ENCODE data around the gene CDH18.
A peak's percentile ranks its signal among the peaks of the same experiment; 100 is the strongest.

CDH18 gene

DNA sequence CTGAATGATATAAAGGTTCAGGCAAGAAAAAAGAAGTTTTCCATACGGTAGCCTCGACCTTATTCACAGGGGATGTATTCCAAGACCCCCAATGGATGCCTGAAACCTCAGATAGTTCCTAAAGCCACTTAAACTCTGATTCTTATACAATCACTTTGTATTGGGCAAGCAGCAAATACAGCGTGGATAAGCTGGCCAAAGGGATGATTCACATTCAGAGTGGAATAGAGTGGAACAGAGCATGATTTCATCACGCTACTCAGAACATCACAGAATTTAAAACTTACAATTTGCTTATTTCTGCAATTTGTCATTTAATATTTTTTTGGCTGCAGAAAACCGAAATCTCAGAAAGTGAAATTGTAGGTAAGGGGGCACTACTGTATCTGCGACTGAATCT lies 40.5 kb upstream of the CDH18 start:
- no peak overlapping the region for H3K4me3 ChIP-seq (ENCODE audit: low read depth, low read length)
- TF ChIP-seq, protein P1, sequence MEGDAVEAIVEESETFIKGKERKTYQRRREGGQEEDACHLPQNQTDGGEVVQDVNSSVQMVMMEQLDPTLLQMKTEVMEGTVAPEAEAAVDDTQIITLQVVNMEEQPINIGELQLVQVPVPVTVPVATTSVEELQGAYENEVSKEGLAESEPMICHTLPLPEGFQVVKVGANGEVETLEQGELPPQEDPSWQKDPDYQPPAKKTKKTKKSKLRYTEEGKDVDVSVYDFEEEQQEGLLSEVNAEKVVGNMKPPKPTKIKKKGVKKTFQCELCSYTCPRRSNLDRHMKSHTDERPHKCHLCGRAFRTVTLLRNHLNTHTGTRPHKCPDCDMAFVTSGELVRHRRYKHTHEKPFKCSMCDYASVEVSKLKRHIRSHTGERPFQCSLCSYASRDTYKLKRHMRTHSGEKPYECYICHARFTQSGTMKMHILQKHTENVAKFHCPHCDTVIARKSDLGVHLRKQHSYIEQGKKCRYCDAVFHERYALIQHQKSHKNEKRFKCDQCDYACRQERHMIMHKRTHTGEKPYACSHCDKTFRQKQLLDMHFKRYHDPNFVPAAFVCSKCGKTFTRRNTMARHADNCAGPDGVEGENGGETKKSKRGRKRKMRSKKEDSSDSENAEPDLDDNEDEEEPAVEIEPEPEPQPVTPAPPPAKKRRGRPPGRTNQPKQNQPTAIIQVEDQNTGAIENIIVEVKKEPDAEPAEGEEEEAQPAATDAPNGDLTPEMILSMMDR (IDR thresholded peaks at IDR 0.05; ENCODE audit: low read depth, low read length) = no peak

DNA sequence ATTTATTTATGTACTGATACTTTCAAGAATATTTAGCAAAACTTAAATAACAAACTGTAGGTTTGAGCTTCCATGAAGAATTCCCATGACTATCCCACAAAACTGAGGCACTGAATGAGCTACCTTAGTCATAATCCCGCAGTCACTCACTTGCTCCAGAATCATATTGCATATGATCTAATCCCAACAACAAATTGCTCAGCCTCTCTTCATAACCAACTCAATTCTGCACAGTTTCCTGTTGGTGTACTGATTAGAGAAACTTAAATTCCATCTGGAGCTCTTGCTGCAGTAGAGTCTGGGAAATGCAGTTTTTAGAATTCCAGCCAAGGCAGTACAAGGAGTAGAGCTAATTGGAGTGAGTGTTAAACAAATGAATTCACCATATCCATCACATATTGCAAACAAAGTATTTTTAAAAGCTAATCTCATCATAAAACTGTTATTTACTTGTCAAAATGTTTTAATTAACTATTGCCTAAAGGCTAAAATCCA lies 35.7 kb upstream of the CDH18 start:
- no peak overlapping the region for H3K4me3 ChIP-seq (ENCODE audit: low read depth, low read length)

DNA sequence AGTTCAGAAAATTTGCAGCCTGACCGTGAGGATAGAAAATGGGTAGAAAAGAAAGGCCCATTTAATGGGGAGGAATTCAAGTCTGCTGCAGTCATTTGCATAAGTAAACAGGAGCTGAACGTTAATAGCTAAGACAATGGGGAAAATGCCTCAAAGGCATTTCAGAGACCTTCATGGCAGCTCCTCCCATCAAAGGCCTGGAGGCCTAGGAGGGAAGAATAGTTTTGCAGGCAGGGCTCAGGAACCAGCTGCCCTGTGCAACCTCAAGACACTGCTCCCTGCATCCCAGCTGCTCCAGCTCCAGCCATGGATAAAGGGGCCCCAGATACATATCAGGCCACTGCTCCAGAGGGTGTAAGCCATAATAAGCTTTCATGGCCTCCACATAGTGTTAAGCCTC lies 32.2 kb upstream of the CDH18 start:
- TF ChIP-seq, protein P1 (IDR thresholded peaks at IDR 0.05; ENCODE audit: low read depth, low read length) = no peak
- no peak overlapping the region for H3K4me3 ChIP-seq (ENCODE audit: low read depth, low read length)

More for the DNA sequence above, 35.7 kb upstream of the CDH18 start:
- TF ChIP-seq, protein P1 (IDR thresholded peaks at IDR 0.05; ENCODE audit: low read depth, low read length) = no peak

DNA sequence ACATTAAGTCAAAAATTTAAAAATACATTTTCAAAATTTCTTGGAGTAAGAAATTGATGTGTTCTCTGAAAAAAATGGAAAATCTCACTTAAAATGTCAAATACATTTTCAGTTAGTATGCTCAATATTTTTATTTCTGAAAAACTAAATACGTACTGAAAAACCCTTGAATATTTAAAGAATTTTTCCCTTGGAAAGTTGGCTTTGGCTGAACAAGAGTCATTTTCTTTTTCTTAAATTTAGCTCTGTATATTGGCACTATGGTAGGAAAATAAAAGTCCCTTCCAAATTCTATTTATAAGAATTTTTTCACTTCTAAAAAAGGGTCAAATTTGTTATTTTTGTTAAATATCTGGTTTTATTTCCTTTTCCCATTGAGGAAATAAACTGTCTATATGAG lies 29.0 kb upstream of the CDH18 start:
- H3K4me3 ChIP-seq (ENCODE audit: low read depth, low read length) = no peak overlapping the region
- TF ChIP-seq, protein P1 (IDR thresholded peaks at IDR 0.05; ENCODE audit: low read depth, low read length) = no peak

DNA sequence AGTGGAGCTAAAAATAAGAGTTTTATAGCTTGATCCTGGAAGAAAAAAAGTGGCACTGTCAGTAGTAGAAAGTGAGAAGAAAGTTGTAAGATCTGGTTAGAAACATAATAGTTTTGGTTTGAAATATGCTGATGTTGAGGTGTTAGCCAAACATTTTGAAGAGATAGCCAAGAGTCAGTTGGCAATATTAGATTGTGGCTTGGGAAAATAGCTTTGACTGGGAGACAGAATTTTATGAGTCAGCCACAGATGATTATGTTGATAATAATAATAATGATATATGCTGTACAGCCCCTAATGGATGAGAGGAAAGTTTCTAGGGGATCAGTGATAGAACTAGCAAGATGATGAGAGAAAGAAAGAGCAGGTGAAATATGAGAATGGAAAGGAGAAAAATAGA lies 12.4 kb upstream of the CDH18 start:
- H3K4me3 ChIP-seq (ENCODE audit: low read depth, low read length) = no peak overlapping the region
- TF ChIP-seq, protein P1 (IDR thresholded peaks at IDR 0.05; ENCODE audit: low read depth, low read length) = no peak

DNA sequence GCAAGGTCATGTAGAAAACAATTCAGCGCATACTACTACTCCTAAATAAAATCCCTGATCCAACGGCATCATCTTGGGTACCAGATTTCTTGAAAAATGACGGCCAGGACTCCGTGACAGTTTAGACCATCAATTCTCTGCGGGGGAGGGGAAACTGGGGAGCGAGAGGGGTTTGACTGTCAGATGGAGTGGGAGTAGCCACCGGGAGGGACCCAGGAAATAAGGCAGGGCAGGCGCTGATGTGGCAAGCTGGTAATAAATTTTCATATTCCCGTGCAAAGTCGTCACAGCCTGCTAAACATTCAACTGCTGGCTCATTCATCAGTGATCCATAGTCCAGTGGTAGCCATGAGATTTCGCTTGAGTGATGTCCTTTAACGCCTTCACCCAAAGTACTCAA lies 457 bp upstream of the CDH18 start:
- peak overlapping the region; percentile 33 for H3K4me3 ChIP-seq (ENCODE audit: low read depth, low read length)
- TF ChIP-seq, protein P1 (IDR thresholded peaks at IDR 0.05; ENCODE audit: low read depth, low read length) = no peak

DNA sequence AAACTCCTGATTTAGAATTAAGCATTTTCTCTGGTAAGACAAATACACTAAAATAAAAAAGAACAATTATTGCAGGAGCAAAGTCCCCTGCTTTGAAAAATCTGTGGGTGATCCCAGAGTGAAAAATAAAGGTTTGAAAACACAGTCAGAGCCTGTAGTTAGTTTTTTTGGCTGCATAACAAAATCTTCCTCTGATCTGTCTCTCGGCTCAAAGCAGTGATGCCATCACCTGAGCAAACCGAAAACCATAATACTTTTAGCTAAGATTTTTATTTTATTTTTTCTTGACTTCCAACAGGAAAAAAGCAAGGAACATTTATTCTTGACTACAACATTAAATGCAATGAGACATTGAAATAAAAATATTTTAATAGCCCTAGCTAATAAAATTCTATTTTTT lies 1.2 kb downstream of the CDH18 start:
- no peak overlapping the region for H3K4me3 ChIP-seq (ENCODE audit: low read depth, low read length)
- TF ChIP-seq, protein P1 (IDR thresholded peaks at IDR 0.05; ENCODE audit: low read depth, low read length) = no peak
